ENCODE results near the gene GRM7. TPM values are rescaled to one million over a fixed set of nuclear protein-coding genes. Genes with fewer than 3 reads are reported as not detected.

GRM7 gene
- total and polyA plus RNA-seq, 9 of the 15 experiments (the other 6 are each of a cell fraction or from before 2014, with no cell fraction given): not detected

GRCh38 chr3:6867269-6867668 is 6.4 kb downstream of the GRM7 start:
- DNase-seq (ENCODE audit: extremely low read depth in 1 of 4, low spot score in 3 of 4) (no peak), FAIRE-seq (no peak), ATAC-seq (no peak)
- 2% methylated on average over 3 of the region's 3 CpGs for WGBS (ENCODE audit: insufficient coverage, low coverage, missing lambda C conversion rate)
- no peaks in the 10 kb centered on the region for H4K20me1 ChIP-seq (replicated peaks; ENCODE audit: control insufficient read depth, insufficient read depth, low read length)
- no peaks in the 10 kb centered on the region for H3K79me2 ChIP-seq (ENCODE audit: control insufficient read depth, insufficient read depth, low read length)
- H3K27ac ChIP-seq (ENCODE audit: extremely low read depth, low read depth, low read length): no peak overlapping the region
- H3K4me1 ChIP-seq (replicated peaks in 1 of 2; ENCODE audit: control insufficient read depth in 2 of 2, insufficient read depth in 2 of 2, low read length in 2 of 2): no peaks in the 10 kb centered on the region
- H3K4me2 ChIP-seq (ENCODE audit: insufficient read depth, low read length): no peak overlapping the region
- BruUV-seq (replicated peaks): no TSS peak
- no peak overlapping the region for H3K4me3 ChIP-seq
- no peaks in the 10 kb centered on the region for H3K9me1 ChIP-seq (ENCODE audit: control insufficient read depth, insufficient read depth, low read length)
- no peaks in the 10 kb centered on the region for H3K36me3 ChIP-seq (ENCODE audit: control insufficient read depth, insufficient read depth, low read length)
- intact Hi-C loops (cut with micrococcal nuclease): no loop called here
- H2AFZ ChIP-seq (ENCODE audit: low read depth, low read length): no peak overlapping the region
- H3K9me3 ChIP-seq (replicated peaks; ENCODE audit: control insufficient read depth, insufficient read depth, low read depth, low read length): no peaks in the 10 kb centered on the region
- in situ Hi-C loops (cut with MboI): no loop called here
- H3K9ac ChIP-seq (ENCODE audit: insufficient read depth in 1 of 2, low read depth in 2 of 2, low read length in 2 of 2): no peak overlapping the region
- POLR2A ChIA-PET: no interaction called here
- no peaks in the 10 kb centered on the region for H3K27me3 ChIP-seq (ENCODE audit: control insufficient read depth in 2 of 2, insufficient read depth in 2 of 2, low read length in 2 of 2)
- no peak for TF ChIP-seq MBD1 (CRISPR knock-in tag; IDR thresholded peaks at IDR 0.05)
- no peak for TF ChIP-seq SMARCA4 (IDR thresholded peaks at IDR 0.05)
- TF ChIP-seq ARID3A (IDR thresholded peaks at IDR 0.05; ENCODE audit: borderline replicate concordance, low read depth, low read length): no peak
- TF ChIP-seq ZNF449 (CRISPR knock-in tag; IDR thresholded peaks at IDR 0.05): no peak
- no peak for TF ChIP-seq ZNF644 (tag; IDR thresholded peaks at IDR 0.05; ENCODE audit: low read depth)
- no peak for TF ChIP-seq NRF1 (conservative IDR thresholded peaks at IDR 0.05 in 1 of 2, IDR thresholded peaks at IDR 0.05 in 1 of 2)
- TF ChIP-seq ZNF695 (CRISPR knock-in tag; IDR thresholded peaks at IDR 0.05): no peak
- CTCF ChIA-PET (ENCODE audit: low intra/inter-chr PET ratio): no interaction called here

Data from K562 (cell line).